Measurements from ENCODE around the gene NEURL2.

GRCh38 chr20:45850926-45851325 is 40.1 kb downstream of the NEURL2 start:
- TF ChIP-seq, protein P1, sequence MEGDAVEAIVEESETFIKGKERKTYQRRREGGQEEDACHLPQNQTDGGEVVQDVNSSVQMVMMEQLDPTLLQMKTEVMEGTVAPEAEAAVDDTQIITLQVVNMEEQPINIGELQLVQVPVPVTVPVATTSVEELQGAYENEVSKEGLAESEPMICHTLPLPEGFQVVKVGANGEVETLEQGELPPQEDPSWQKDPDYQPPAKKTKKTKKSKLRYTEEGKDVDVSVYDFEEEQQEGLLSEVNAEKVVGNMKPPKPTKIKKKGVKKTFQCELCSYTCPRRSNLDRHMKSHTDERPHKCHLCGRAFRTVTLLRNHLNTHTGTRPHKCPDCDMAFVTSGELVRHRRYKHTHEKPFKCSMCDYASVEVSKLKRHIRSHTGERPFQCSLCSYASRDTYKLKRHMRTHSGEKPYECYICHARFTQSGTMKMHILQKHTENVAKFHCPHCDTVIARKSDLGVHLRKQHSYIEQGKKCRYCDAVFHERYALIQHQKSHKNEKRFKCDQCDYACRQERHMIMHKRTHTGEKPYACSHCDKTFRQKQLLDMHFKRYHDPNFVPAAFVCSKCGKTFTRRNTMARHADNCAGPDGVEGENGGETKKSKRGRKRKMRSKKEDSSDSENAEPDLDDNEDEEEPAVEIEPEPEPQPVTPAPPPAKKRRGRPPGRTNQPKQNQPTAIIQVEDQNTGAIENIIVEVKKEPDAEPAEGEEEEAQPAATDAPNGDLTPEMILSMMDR (conservative IDR thresholded peaks at IDR 0.05; ENCODE audit: low read depth, low read length) = no peak
- TF ChIP-seq EZH2 (IDR thresholded peaks at IDR 0.05; ENCODE audit: low read length, unreplicated experiment) (no peak), EZH2phosphoT487 (IDR thresholded peaks at IDR 0.05; ENCODE audit: borderline replicate concordance, low read length) (no peak)
